ENCODE results near the gene ADAMTS3. TPM values are rescaled to one million over a fixed set of nuclear protein-coding genes. Genes with fewer than 3 reads are reported as not detected.

The ADAMTS3 gene
- total RNA-seq, 1 donor, result 2.2 TPM

GRCh38 chr4:72564184-72564583 lies 4.8 kb downstream of the ADAMTS3 start:
- peaks cover 9% of the 10 kb centered on the region for H3K4me1 ChIP-seq (ENCODE audit: insufficient read depth, low read length)
- H3K9me3 ChIP-seq (ENCODE audit: low read depth, low read length), result no peaks in the 10 kb centered on the region
- H3K4me3 ChIP-seq (ENCODE audit: insufficient read depth, low read length), result no peak overlapping the region
- H3K27me3 ChIP-seq (ENCODE audit: insufficient read depth, low read length), result no peaks in the 10 kb centered on the region
- no peaks in the 10 kb centered on the region for H3K36me3 ChIP-seq (ENCODE audit: insufficient read depth, low read length)
- H3K4me2 ChIP-seq (ENCODE audit: insufficient read depth, low read length), result no peak overlapping the region
- DNase-seq (ENCODE audit: insufficient read length, low spot score, missing footprints), result no peak
- TF ChIP-seq, protein P1, sequence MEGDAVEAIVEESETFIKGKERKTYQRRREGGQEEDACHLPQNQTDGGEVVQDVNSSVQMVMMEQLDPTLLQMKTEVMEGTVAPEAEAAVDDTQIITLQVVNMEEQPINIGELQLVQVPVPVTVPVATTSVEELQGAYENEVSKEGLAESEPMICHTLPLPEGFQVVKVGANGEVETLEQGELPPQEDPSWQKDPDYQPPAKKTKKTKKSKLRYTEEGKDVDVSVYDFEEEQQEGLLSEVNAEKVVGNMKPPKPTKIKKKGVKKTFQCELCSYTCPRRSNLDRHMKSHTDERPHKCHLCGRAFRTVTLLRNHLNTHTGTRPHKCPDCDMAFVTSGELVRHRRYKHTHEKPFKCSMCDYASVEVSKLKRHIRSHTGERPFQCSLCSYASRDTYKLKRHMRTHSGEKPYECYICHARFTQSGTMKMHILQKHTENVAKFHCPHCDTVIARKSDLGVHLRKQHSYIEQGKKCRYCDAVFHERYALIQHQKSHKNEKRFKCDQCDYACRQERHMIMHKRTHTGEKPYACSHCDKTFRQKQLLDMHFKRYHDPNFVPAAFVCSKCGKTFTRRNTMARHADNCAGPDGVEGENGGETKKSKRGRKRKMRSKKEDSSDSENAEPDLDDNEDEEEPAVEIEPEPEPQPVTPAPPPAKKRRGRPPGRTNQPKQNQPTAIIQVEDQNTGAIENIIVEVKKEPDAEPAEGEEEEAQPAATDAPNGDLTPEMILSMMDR (IDR thresholded peaks at IDR 0.05; ENCODE audit: extremely low read depth, low read depth, low read length), result no peak
- H3K79me2 ChIP-seq (ENCODE audit: insufficient read depth, low read length), result no peaks in the 10 kb centered on the region
- H4K20me1 ChIP-seq (ENCODE audit: insufficient read depth, low read length), result no peaks in the 10 kb centered on the region
- H3K27ac ChIP-seq (ENCODE audit: low read depth, low read length), result no peak overlapping the region
- no peak overlapping the region for H2AFZ ChIP-seq (ENCODE audit: low read length)

DNA sequence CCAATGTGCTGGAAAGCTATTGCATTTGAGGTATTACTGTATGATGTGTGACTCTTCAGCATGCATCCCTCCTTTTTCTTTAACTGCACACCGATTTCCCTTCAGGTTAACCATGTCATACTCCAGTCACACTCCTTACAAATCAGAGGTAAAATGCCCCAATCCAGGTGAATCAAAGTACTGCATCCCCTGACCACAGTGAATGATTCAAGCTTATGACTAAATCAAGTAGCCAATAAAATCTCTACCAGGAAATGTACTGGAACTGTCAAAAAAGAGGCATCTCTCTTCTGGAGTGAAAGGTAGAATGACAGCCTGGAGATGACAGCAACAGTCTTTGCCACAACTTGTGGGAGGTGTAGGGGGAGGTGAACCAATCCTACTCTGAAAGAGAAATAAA lies 10.4 kb downstream of the ADAMTS3 start:
- TF ChIP-seq, protein P1 (IDR thresholded peaks at IDR 0.05; ENCODE audit: extremely low read depth, low read depth, low read length), result no peak
- Histone ChIP-seq H3K79me2 (ENCODE audit: insufficient read depth, low read length) (no peaks in the 10 kb centered on the region), H3K4me2 (ENCODE audit: insufficient read depth, low read length) (no peak overlapping the region), H3K36me3 (ENCODE audit: insufficient read depth, low read length) (no peaks in the 10 kb centered on the region), H3K27me3 (ENCODE audit: insufficient read depth, low read length) (peaks cover 3% of the 10 kb centered on the region), H3K9me3 (ENCODE audit: low read depth, low read length) (no peaks in the 10 kb centered on the region), H3K4me3 (ENCODE audit: insufficient read depth, low read length) (no peak overlapping the region), H2AFZ (ENCODE audit: low read length) (no peak overlapping the region), H3K27ac (ENCODE audit: low read depth, low read length) (no peak overlapping the region), H3K4me1 (ENCODE audit: insufficient read depth, low read length) (no peaks in the 10 kb centered on the region), H4K20me1 (ENCODE audit: insufficient read depth, low read length) (no peaks in the 10 kb centered on the region)
- DNase-seq (ENCODE audit: insufficient read length, low spot score, missing footprints), result no peak

GRCh38 chr4:72557021-72557420 lies 12.0 kb downstream of the ADAMTS3 start:
- no peak overlapping the region for H2AFZ ChIP-seq (ENCODE audit: low read length)
- no peaks in the 10 kb centered on the region for H3K4me1 ChIP-seq (ENCODE audit: insufficient read depth, low read length)
- no peaks in the 10 kb centered on the region for H3K79me2 ChIP-seq (ENCODE audit: insufficient read depth, low read length)
- no peaks in the 10 kb centered on the region for H4K20me1 ChIP-seq (ENCODE audit: insufficient read depth, low read length)
- DNase-seq (ENCODE audit: insufficient read length, low spot score, missing footprints), result no peak
- H3K27me3 ChIP-seq (ENCODE audit: insufficient read depth, low read length), result peaks cover 3% of the 10 kb centered on the region
- H3K27ac ChIP-seq (ENCODE audit: low read depth, low read length), result no peak overlapping the region
- no peak overlapping the region for H3K4me2 ChIP-seq (ENCODE audit: insufficient read depth, low read length)
- H3K9me3 ChIP-seq (ENCODE audit: low read depth, low read length), result no peaks in the 10 kb centered on the region
- no peak overlapping the region for H3K4me3 ChIP-seq (ENCODE audit: insufficient read depth, low read length)
- TF ChIP-seq, protein P1 (IDR thresholded peaks at IDR 0.05; ENCODE audit: extremely low read depth, low read depth, low read length), result no peak
- H3K36me3 ChIP-seq (ENCODE audit: insufficient read depth, low read length), result no peaks in the 10 kb centered on the region

GRCh38 chr4:72555377-72555831 lies 13.6 kb downstream of the ADAMTS3 start:
- no peaks in the 10 kb centered on the region for H3K9me3 ChIP-seq (ENCODE audit: low read depth, low read length)
- no peaks in the 10 kb centered on the region for H3K79me2 ChIP-seq (ENCODE audit: insufficient read depth, low read length)
- TF ChIP-seq, protein P1 (IDR thresholded peaks at IDR 0.05; ENCODE audit: extremely low read depth, low read depth, low read length), result no peak
- H3K36me3 ChIP-seq (ENCODE audit: insufficient read depth, low read length), result no peaks in the 10 kb centered on the region
- H3K4me1 ChIP-seq (ENCODE audit: insufficient read depth, low read length), result no peaks in the 10 kb centered on the region
- no peak overlapping the region for H2AFZ ChIP-seq (ENCODE audit: low read length)
- no peak for DNase-seq (ENCODE audit: insufficient read length, low spot score, missing footprints)
- peaks cover 3% of the 10 kb centered on the region for H3K27me3 ChIP-seq (ENCODE audit: insufficient read depth, low read length)
- H3K4me3 ChIP-seq (ENCODE audit: insufficient read depth, low read length), result no peak overlapping the region
- no peak overlapping the region for H3K27ac ChIP-seq (ENCODE audit: low read depth, low read length)
- no peaks in the 10 kb centered on the region for H4K20me1 ChIP-seq (ENCODE audit: insufficient read depth, low read length)
- no peak overlapping the region for H3K4me2 ChIP-seq (ENCODE audit: insufficient read depth, low read length)

All from osteoblast (primary cell).